Trophoblast cell (in vitro differentiated cells and primary cell): ENCODE data around the gene TUBB.
"Not testable (repeated sequence)": the region's sequence is repeated elsewhere in the genome, so short reads cannot be mapped to it uniquely, and the experiment has no call there.

Experiments used
- DNase-seq, 2 donors: peaks; one replicate each; pipeline ENCODE4 v3.0.0-alpha.2; 2016
- H2AFZ ChIP-seq: 2 replicates; pipeline ENCODE4 v1.6.1; 2013; ENCODE audit warnings: low read length, moderate library complexity, mild to moderate bottlenecking; ENCODE audit not compliant: insufficient read depth, poor library complexity
- H2AK5ac ChIP-seq: 2 replicates; pipeline ENCODE4 v1.6.1; 2013; ENCODE audit warnings: mild to moderate bottlenecking, low read length
- H2BK120ac ChIP-seq: 2 replicates; pipeline ENCODE4 v1.6.1; 2013; ENCODE audit warnings: low read length, mild to moderate bottlenecking, moderate library complexity; ENCODE audit not compliant: insufficient read depth, poor library complexity
- H2BK12ac ChIP-seq: 2 replicates; pipeline ENCODE4 v1.6.1; 2013; ENCODE audit warnings: mild to moderate bottlenecking, low read length, moderate library complexity
- H2BK5ac ChIP-seq: 2 replicates; pipeline ENCODE4 v1.6.1; 2013; ENCODE audit warnings: low read length, low read depth, moderate library complexity, mild to moderate bottlenecking; ENCODE audit not compliant: poor library complexity
- H3K14ac ChIP-seq: 2 replicates; pipeline ENCODE4 v1.6.1; 2013; ENCODE audit warnings: mild to moderate bottlenecking, low read length
- H3K18ac ChIP-seq: 2 replicates; pipeline ENCODE4 v1.6.1; 2013; ENCODE audit warnings: mild to moderate bottlenecking, low read length
- H3K23ac ChIP-seq: 2 replicates; pipeline ENCODE4 v1.6.1; 2013; ENCODE audit warnings: low read length
- H3K27ac ChIP-seq: 2 replicates; pipeline ENCODE4 v1.5.1; 2013; ENCODE audit warnings: low read depth, mild to moderate bottlenecking, inconsistent platforms, low read length, moderate library complexity
- H3K27me3 ChIP-seq: 2 replicates; pipeline ENCODE4 v1.6.1; 2013; ENCODE audit warnings: inconsistent platforms, mild to moderate bottlenecking, low read length, moderate library complexity; ENCODE audit not compliant: insufficient read depth
- H3K36me3 ChIP-seq, 2 experiments: 1 replicate in 1 of 2; 2 replicates in 1 of 2; pipeline ENCODE4 v1.6.1; 2013; ENCODE audit warnings: low read length in 2 of 2, mild to moderate bottlenecking in 2 of 2, moderate library complexity in 1 of 2; ENCODE audit not compliant: insufficient read depth in 2 of 2, control insufficient read depth in 1 of 2
- H3K4ac ChIP-seq: 2 replicates; pipeline ENCODE4 v1.6.1; 2013; ENCODE audit warnings: low read depth, mild to moderate bottlenecking, low read length, moderate library complexity
- H3K4me1 ChIP-seq, 2 experiments: 1 replicate in 1 of 2; 2 replicates in 1 of 2; pipeline ENCODE4 v1.6.1; 2013; ENCODE audit warnings: low read length in 2 of 2, mild to moderate bottlenecking in 2 of 2, moderate library complexity in 1 of 2; ENCODE audit not compliant: insufficient read depth in 2 of 2, control insufficient read depth in 1 of 2
- H3K4me2 ChIP-seq: 2 replicates; pipeline ENCODE4 v1.6.1; 2013; ENCODE audit warnings: inconsistent platforms, mild to moderate bottlenecking, low read length, moderate library complexity
- H3K4me3 ChIP-seq: 2 replicates; pipeline ENCODE4 v1.5.1; 2013; ENCODE audit warnings: mild to moderate bottlenecking, low read depth, low read length, inconsistent platforms
- H3K79me1 ChIP-seq: one replicate; pipeline ENCODE4 v1.6.1; 2013; ENCODE audit warnings: low read length
- H3K79me2 ChIP-seq: 2 replicates; pipeline ENCODE4 v1.6.1; 2013; ENCODE audit warnings: low read length, mild to moderate bottlenecking; ENCODE audit not compliant: control insufficient read depth, insufficient read depth, poor library complexity
- H3K9ac ChIP-seq: 2 replicates; pipeline ENCODE4 v1.6.1; 2013; ENCODE audit warnings: mild to moderate bottlenecking, low read length
- H3K9me3 ChIP-seq: 2 replicates; pipeline ENCODE4 v1.6.1; 2013; ENCODE audit warnings: low read depth, mild to moderate bottlenecking, control low read depth, inconsistent platforms, low read length; ENCODE audit not compliant: insufficient read depth
- H4K12ac ChIP-seq: 2 replicates; pipeline ENCODE4 v1.6.1; 2013; ENCODE audit warnings: low read depth, mild to moderate bottlenecking, low read length, moderate library complexity
- H4K8ac ChIP-seq: 2 replicates; pipeline ENCODE4 v1.6.1; 2013; ENCODE audit warnings: low read depth, mild to moderate bottlenecking, low read length, moderate library complexity
- H4K91ac ChIP-seq: one replicate; pipeline ENCODE4 v1.6.1; 2013; ENCODE audit warnings: low read depth, mild to moderate bottlenecking, low read length, moderate library complexity
- WGBS: extraction: QIAGEN DNeasy Blood & Tissue Kit; methylation state at CpG from one replicate; pipeline ENCODE4 v1.1.7; 2013; ENCODE audit warnings: missing lambda C conversion rate; ENCODE audit not compliant: insufficient read length, insufficient coverage; ENCODE audit errors: extremely low coverage; 5-methylcytosine and 5-hydroxymethylcytosine counted together

TUBB gene

GRCh38 chr6:30714263-30714662, 5.9 kb upstream of the TUBB start:
- no peak overlapping the region for H3K4ac ChIP-seq
- no peak overlapping the region for H3K9ac ChIP-seq
- no peaks in the 10 kb centered on the region for H3K9me3 ChIP-seq
- WGBS, result no CpG with 5 or more reads among the region's 1 CpG
- no peak overlapping the region for H3K23ac ChIP-seq
- H3K4me1 ChIP-seq, result peaks cover 2 to 5% of the 10 kb centered on the region in 2 experiments
- peaks cover 8% of the 10 kb centered on the region for H3K79me1 ChIP-seq
- H3K4me2 ChIP-seq, result no peak overlapping the region
- no peak overlapping the region for H3K14ac ChIP-seq
- H3K18ac ChIP-seq, result no peak overlapping the region
- H2AFZ ChIP-seq, result no peak overlapping the region
- H4K12ac ChIP-seq, result no peak overlapping the region
- peaks cover 3% of the 10 kb centered on the region for H3K79me2 ChIP-seq
- no peak overlapping the region for H3K4me3 ChIP-seq
- no peak overlapping the region for H2AK5ac ChIP-seq
- H4K91ac ChIP-seq, result no peak overlapping the region
- no peak overlapping the region for H2BK5ac ChIP-seq
- no peaks in the 10 kb centered on the region for H3K27me3 ChIP-seq
- H2BK120ac ChIP-seq, result no peak overlapping the region
- H2BK12ac ChIP-seq, result no peak overlapping the region
- H3K36me3 ChIP-seq, result peaks cover 28 to 38% of the 10 kb centered on the region in 2 experiments
- H4K8ac ChIP-seq, result no peak overlapping the region
- no peak overlapping the region for H3K27ac ChIP-seq
- no peak for DNase-seq

GRCh38 chr6:30716879-30717128, 3.3 kb upstream of the TUBB start:
- Histone ChIP-seq H4K8ac (peak overlapping the region; percentile 73), H4K91ac (peak overlapping the region; percentile 91), H3K79me1 (peaks cover 25% of the 10 kb centered on the region), H3K9ac (peak overlapping the region; percentile 79), H3K14ac (peak overlapping the region; percentile 82), H2BK120ac (peak overlapping the region; percentile 65), H3K23ac (no peak overlapping the region), H3K18ac (peak overlapping the region; percentile 61), H2BK5ac (peak overlapping the region; percentile 65), H3K36me3 (peaks cover 21 to 26% of the 10 kb centered on the region in 2 experiments), H2AFZ (peak overlapping the region; percentile 63), H3K27me3 (no peaks in the 10 kb centered on the region), H4K12ac (peak overlapping the region; percentile 85), H3K4me1 (peaks cover 2 to 5% of the 10 kb centered on the region in 2 experiments), H2AK5ac (peak overlapping the region; percentile 67), H3K4ac (peak overlapping the region; percentile 66), H3K79me2 (peaks cover 18% of the 10 kb centered on the region), H2BK12ac (no peak overlapping the region), H3K4me2 (peak overlapping the region; percentile 67), H3K27ac (peak overlapping the region; percentile 53), H3K9me3 (peaks cover 1% of the 10 kb centered on the region), H3K4me3 (peak overlapping the region; percentile 74)
- no CpG with 5 or more reads among the region's 8 CpGs for WGBS
- no peak for DNase-seq

GRCh38 chr6:30717129-30717844, 2.9 kb upstream of the TUBB start, which contains the start of gene MDC1:
MDC1 (minus strand) TSS chr6:30717281; CDS start chr6:30715175, 2,106 bp downstream.
- Histone ChIP-seq H4K8ac (peak within 1 kb of the TSS; percentile 73), H4K12ac (peak within 1 kb of the TSS; percentile 85), H2BK12ac (peak within 1 kb of the TSS; percentile 62), H3K23ac (no peak within 1 kb of the TSS), H3K27me3 (no peaks in the 10 kb centered on the region), H2AFZ (peak within 1 kb of the TSS; percentile 63), H2BK5ac (peak within 1 kb of the TSS; percentile 65), H3K27ac (peak within 1 kb of the TSS; percentile 65), H3K18ac (peak within 1 kb of the TSS; percentile 76), H3K79me2 (peaks cover 20% of the 10 kb centered on the region), H3K4me2 (peak within 1 kb of the TSS; percentile 67), H3K79me1 (peaks cover 27% of the 10 kb centered on the region), H3K36me3 (peaks cover 21 to 23% of the 10 kb centered on the region in 2 experiments), H3K9me3 (peaks cover 1% of the 10 kb centered on the region), H3K14ac (peak within 1 kb of the TSS; percentile 82), H4K91ac (peak within 1 kb of the TSS; percentile 91), H3K4ac (peak within 1 kb of the TSS; percentile 66), H2BK120ac (peak within 1 kb of the TSS; percentile 65), H2AK5ac (peak within 1 kb of the TSS; percentile 67), H3K4me3 (peak within 1 kb of the TSS; percentile 74), H3K9ac (peak within 1 kb of the TSS; percentile 79), H3K4me1 (peaks cover 2 to 5% of the 10 kb centered on the region in 2 experiments)
- no CpG with 5 or more reads among the region's 48 CpGs for WGBS
- peak; percentile 100 for DNase-seq

- not testable (repeated sequence) for H4K8ac ChIP-seq, H2BK12ac ChIP-seq, H3K14ac ChIP-seq, DNase-seq, H3K9ac ChIP-seq, H3K27me3 ChIP-seq, H4K91ac ChIP-seq, H2AFZ ChIP-seq, H3K4me3 ChIP-seq, H3K18ac ChIP-seq, H3K23ac ChIP-seq, H2AK5ac ChIP-seq, H3K9me3 ChIP-seq, H2BK120ac ChIP-seq, H3K4me1 ChIP-seq
- Histone ChIP-seq H3K36me3 (peaks cover 17 to 23% of the 10 kb centered on the region in 2 experiments), H4K12ac (peak overlapping the region; percentile 61), H2BK5ac (peak overlapping the region; percentile 52), H3K4ac (peak overlapping the region; percentile 50), H3K79me1 (peaks cover 27% of the 10 kb centered on the region), H3K79me2 (peaks cover 20% of the 10 kb centered on the region), H3K4me2 (peak overlapping the region; percentile 4), H3K27ac (peak overlapping the region; percentile 65)
- no CpG with 5 or more reads among the region's 37 CpGs for WGBS
Observed at GRCh38 chr6:30717845-30718720, 2.1 kb upstream of the TUBB start.
